Measurements from ENCODE around the gene COX6B1. TPM values are rescaled to one million over a fixed set of nuclear protein-coding genes. Genes with fewer than 3 reads are reported as not detected.
A peak's percentile ranks its signal among the peaks of the same experiment; 100 is the strongest.

The COX6B1 gene, protein sequence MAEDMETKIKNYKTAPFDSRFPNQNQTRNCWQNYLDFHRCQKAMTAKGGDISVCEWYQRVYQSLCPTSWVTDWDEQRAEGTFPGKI
- total RNA-seq (2021; fragmentation: NEBNext Ultra II Directional; extraction: Animal tissue kit (Norgen Biotek cat#: 25700)) (436 and 437 TPM in 2 replicates), polyA plus RNA-seq (2011; rRNA removed) (884 and 1,052 TPM in 2 replicates), polyA minus RNA-seq (2011; rRNA and poly(A)+ RNA removed) (442 and 464 TPM in 2 replicates)
- 744 TPM for polyA plus RNA-seq (2011; cell fraction: cytosol; rRNA removed)
- polyA plus RNA-seq (2011; cell fraction: nucleus; rRNA removed): 546 TPM
- 441 to 812 TPM (median 759 TPM) in 4 replicates for polyA plus RNA-seq (2012, experiment 1 of 2)
- 4,565 TPM for polyA plus RNA-seq (2012, experiment 2 of 2)
- 994 TPM for polyA plus RNA-seq (2013, experiment 1 of 2)
- polyA plus RNA-seq (2013, experiment 2 of 2): 884 TPM
- 148 TPM for polyA minus RNA-seq (2011; cell fraction: cytosol; rRNA and poly(A)+ RNA removed)
- 133 TPM for polyA minus RNA-seq (2011; cell fraction: nucleus; rRNA and poly(A)+ RNA removed)
- long read RNA-seq, experiment 1, transcript COX6B1-201 (4 exons, 667 nt): major isoform, 284 of 331 reads
- long read RNA-seq, experiment 1, partial matches to known transcripts: 25 of 331 reads
- long read RNA-seq, experiment 1, other reads (novel, unspliced or antisense): 22 of 331 reads
- long read RNA-seq, experiment 2, partial matches to known transcripts: 1 of 3 reads
- long read RNA-seq, experiment 2, other reads (novel, unspliced or antisense): 0 of 3 reads

DNA sequence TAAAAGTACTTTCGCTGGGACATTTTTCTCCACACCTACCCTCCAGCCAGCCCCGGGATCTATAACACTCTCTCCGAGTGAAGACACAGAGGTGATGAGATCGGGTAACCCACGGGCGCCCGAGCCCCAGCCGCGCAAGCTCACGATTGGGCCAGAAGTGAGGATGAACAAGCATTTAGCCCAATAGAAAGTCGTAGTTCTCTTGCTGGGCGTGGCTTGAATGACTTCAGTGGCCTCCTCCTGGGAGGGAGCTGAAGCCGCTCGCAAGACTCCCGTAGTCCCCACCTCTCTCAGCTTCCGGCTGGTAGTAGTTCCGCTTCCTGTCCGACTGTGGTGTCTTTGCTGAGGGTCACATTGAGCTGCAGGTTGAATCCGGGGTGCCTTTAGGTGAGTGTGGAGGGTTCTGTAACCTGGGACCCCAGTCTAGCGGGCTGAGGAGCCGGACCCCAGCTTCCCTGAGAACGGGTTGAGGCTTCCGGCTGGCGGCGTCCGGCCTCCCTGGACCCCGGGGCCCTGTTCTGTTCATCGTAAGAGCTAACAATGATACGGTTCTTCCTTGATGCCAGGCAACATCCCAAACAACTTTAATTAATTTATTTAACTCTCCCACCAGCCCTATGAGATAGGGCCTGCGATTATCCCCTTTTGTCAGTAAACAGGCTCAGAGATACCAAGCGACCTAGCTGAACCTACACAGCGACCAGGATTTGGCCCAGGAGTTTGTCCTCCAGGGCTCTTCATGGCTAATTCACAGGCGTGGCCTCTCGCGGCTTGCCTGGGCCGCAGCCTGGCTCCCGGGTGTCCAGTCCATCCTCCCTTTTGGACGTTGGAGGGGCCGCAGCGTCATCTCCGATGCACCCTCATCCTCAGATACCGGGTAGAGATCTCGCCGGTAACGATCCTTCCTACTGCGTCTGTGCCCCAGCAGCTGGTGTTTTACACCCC lies at the start of gene COX6B1:
TSS of gene COX6B1 (plus strand) at position 307 of the 945 bp plus-strand sequence. CDS start 2,921 bp downstream, outside the sequence.
- POLR2A ChIA-PET (ENCODE audit: partially characterized antibody): interaction anchor here (0.6 to 2.7 kb wide), 19 partner anchors 8 to 203 kb away, joined by 3 to 17 read pairs (median 4); partner anchors contain the start of gene UPK1A
- 3% methylated on average over 46 of the region's 46 CpGs; no CpG with 5 or more reads in 1 of the 2 experiments for WGBS, 2 experiments (ENCODE audit: extremely low coverage in 1 of 2, insufficient coverage in 1 of 2, insufficient read length in 1 of 2, insufficient replicate concordance in 2 of 2, low coverage in 1 of 2, low lambda C conversion rate in 2 of 2, missing lambda C conversion rate in 1 of 2)
- TF ChIP-seq SP1 (IDR thresholded peaks at IDR 0.05; ENCODE audit: low read depth, low read length): peak; percentile 96
- peak; percentile 49 to 83 for TF ChIP-seq POLR2A (IDR thresholded peaks at IDR 0.05; ENCODE audit: control extremely low read depth in 1 of 2, low read depth in 2 of 2, low read length in 2 of 2)
- TF ChIP-seq CBX5 (IDR thresholded peaks at IDR 0.05; ENCODE audit: low read depth, low read length): no peak

More for the DNA sequence above, at the start of gene COX6B1:
- peak within 1 kb of the TSS; percentile 90 for H3K18ac ChIP-seq (ENCODE audit: extremely low read depth, low read length)
- H3K14ac ChIP-seq (ENCODE audit: insufficient read length): no peak within 1 kb of the TSS
- H2BK12ac ChIP-seq (ENCODE audit: low read depth, low read length): no peak within 1 kb of the TSS
- DNase-seq (ENCODE audit: low read depth in 1 of 2, low spot score in 2 of 2) (peak; percentile 84 to 88), FAIRE-seq (peak; percentile 55)
- no peaks in the 10 kb centered on the region; the same call in 1 of the 2 replicates for H3K79me1 ChIP-seq (ENCODE audit: low read depth, low read length)
- H3K9me3 ChIP-seq (ENCODE audit: insufficient read depth in 2 of 2, low read depth in 1 of 2, low read length in 1 of 2): no peaks in the 10 kb centered on the region
- no peak within 1 kb of the TSS for H4K91ac ChIP-seq (replicated peaks; ENCODE audit: insufficient read length, low read length)
- no peaks in the 10 kb centered on the region; a peak in 3 of 7 replicates for H3K27me3 ChIP-seq (replicated peaks in 1 of 4; ENCODE audit: control insufficient read depth in 3 of 4, extremely low read depth in 1 of 4, insufficient read depth in 3 of 4, low read length in 3 of 4)
- H3K4me2 ChIP-seq (ENCODE audit: insufficient read depth in 1 of 2, low read depth in 2 of 2, low read length in 2 of 2): peak within 1 kb of the TSS; percentile 86 to 95
- peaks cover 2 to 11% (median 4%) of the 10 kb centered on the region in 4 experiments; a peak in 5 of 7 replicates for H3K4me1 ChIP-seq (replicated peaks in 1 of 4; ENCODE audit: control insufficient read depth in 3 of 4, insufficient read depth in 4 of 4, low read length in 3 of 4)
- H3K27ac ChIP-seq (ENCODE audit: low read depth, low read length): peak within 1 kb of the TSS; percentile 44; the same call in 1 of the 2 replicates
- H2AFZ ChIP-seq (ENCODE audit: low read length): no peak within 1 kb of the TSS
- peak within 1 kb of the TSS; percentile 56 for H3K56ac ChIP-seq (replicated peaks; ENCODE audit: insufficient read length, low read depth, low read length)
- no peak within 1 kb of the TSS for H2BK15ac ChIP-seq (ENCODE audit: low read length)
- peak within 1 kb of the TSS; percentile 72 for H4K5ac ChIP-seq (ENCODE audit: insufficient read length, low read depth, low read length)
- no peak within 1 kb of the TSS for H2BK120ac ChIP-seq (replicated peaks; ENCODE audit: low read depth, low read length)
- no peak within 1 kb of the TSS for H3K4ac ChIP-seq (replicated peaks; ENCODE audit: insufficient read length, low read depth, low read length)
- H2BK20ac ChIP-seq (ENCODE audit: low read length): no peak within 1 kb of the TSS
- no peak within 1 kb of the TSS for H3K23ac ChIP-seq (ENCODE audit: insufficient read length)
- H3K9ac ChIP-seq (replicated peaks in 1 of 4; ENCODE audit: extremely low read depth in 1 of 4, low read depth in 3 of 4, low read length in 3 of 4): peak within 1 kb of the TSS; percentile 9 to 88 (median 66)
- H2AK5ac ChIP-seq (ENCODE audit: low read depth, low read length): no peak within 1 kb of the TSS; the same call in 1 of the 2 replicates
- CTCF ChIA-PET (ENCODE audit: partially characterized antibody): interaction anchor here (0.7 to 1.6 kb wide), 5 partner anchors 9 to 200 kb away, joined by 3 to 9 read pairs (median 3); no protein-coding TSS in a partner anchor
- H4K8ac ChIP-seq (ENCODE audit: extremely low read depth, insufficient read depth, low read length): peak within 1 kb of the TSS; percentile 74
- peaks cover 0 to 1% of the 10 kb centered on the region in 2 experiments for H4K20me1 ChIP-seq (replicated peaks in 1 of 2; ENCODE audit: control insufficient read depth in 1 of 2, insufficient read depth in 2 of 2, low read length in 2 of 2)
- peaks cover 2 to 9% (median 7%) of the 10 kb centered on the region in 4 experiments; a peak in 4 of 8 replicates for H3K36me3 ChIP-seq (ENCODE audit: control insufficient read depth in 2 of 4, insufficient read depth in 4 of 4, low read length in 3 of 4)
- peaks cover 5 to 19% of the 10 kb centered on the region in 2 experiments; a peak in 3 of 4 replicates for H3K79me2 ChIP-seq (ENCODE audit: control insufficient read depth in 1 of 2, insufficient read depth in 2 of 2, low read length in 2 of 2)
- peak within 1 kb of the TSS; percentile 52; the same call in 1 of the 2 replicates for H2BK5ac ChIP-seq (ENCODE audit: low read depth, low read length)
- H3K4me3 ChIP-seq (ENCODE audit: extremely low read depth in 1 of 4, insufficient read depth in 2 of 4, low read depth in 3 of 4, low read length in 4 of 4): peak within 1 kb of the TSS; percentile 62 to 98 (median 92)
- H3K23me2 ChIP-seq (ENCODE audit: low read depth, low read length): peaks cover 18% of the 10 kb centered on the region; the same call in 1 of the 2 replicates
